HG03135 (cell line): ENCODE results near the gene CENPT.
"Not testable (repeated sequence)": the region's sequence is repeated elsewhere in the genome, so short reads cannot be mapped to it uniquely, and the experiment has no call there.

ENCODE experiments used
- ATAC-seq: cut with Tn5 transposase; IDR thresholded peaks from one replicate; pipeline ENCODE4 v1.9.1; 2021; ENCODE audit warnings: mild to moderate bottlenecking, moderate library complexity; ENCODE audit not compliant: unreplicated experiment

CENPT gene

DNA sequence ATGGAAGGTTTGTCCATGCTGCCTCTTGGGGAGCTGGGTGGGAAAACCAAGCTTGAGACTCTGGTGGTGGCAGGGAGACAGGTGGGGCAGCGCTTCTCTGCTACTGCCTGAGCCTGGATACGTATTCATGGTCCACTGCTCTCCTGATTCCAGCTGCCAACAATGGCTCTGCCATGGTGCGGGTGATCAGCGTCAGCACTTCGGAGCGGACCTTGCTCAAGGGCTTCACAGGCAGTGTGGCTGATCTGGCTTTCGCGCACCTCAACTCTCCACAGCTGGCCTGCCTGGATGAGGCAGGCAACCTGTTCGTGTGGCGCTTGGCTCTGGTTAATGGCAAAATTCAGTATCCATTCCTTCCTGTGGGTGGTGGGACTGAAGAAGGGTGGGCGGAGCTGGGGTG, 29.6 kb upstream of the CENPT start:
- no peak for ATAC-seq

DNA sequence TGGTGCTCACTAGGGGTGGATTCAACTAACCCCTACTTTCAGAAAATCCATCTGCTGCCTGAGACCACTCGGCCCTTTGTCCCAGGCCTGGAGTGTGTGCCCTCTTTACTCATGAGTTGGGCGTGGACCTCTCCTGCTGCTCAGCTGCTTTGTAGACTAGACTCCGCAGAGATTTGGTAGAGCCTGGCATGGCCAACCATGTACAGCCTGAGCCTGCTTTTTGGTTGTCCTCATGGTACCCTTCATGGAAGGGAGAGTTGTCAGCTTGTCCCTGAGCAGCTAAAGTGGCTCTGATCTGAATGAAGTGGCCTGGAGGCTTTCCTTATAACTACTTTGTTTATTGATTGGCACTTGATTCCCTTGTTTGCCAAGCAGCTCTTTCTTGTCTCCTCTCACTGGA, 26.9 kb upstream of the CENPT start:
- ATAC-seq, result no peak

DNA sequence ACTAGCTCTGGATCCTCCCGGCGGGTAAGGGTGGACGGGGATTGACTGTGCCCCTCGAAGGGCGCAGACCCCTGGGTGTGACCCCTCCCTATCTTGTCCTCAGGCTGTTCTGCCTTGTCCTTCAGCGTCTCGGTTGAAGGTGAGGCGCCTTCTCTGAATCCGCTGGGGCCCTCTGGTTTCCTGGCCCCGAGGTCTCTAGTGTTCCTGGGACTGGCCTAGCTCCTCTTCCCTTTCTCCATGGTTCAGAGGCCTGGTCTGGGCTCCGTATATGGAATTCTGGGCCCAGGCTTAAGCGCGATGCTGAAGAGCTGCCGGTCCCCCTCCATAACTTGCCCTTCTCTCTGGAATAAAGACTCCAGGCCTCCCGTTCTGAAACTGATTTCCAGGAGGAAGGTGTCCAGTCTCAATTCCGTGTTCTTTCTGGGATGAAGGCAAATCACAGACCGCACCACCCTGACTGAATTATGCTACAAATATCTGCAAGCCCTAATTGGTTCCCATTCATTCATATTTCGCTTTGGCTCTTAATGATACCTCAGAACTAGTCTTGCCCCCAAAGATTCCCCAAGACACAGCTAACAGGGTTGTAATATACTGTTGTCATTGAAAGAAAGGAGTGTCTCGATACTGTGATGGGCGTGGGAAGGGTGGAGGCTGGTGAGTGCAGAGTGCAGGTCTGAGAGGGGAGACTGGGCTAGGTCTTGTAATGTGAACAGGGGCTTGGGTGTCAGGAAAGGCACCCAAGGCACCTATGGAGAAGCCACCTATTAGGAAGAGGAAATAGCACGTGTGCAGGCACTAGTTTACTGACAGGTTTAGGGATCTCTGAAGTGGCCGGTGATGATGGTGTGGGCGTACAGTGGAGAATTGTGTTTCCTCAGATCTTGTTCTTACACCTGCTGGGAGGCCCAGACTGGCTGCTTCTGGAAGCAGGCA, 26.2 kb upstream of the CENPT start:
- ATAC-seq, result peak; percentile 20

DNA sequence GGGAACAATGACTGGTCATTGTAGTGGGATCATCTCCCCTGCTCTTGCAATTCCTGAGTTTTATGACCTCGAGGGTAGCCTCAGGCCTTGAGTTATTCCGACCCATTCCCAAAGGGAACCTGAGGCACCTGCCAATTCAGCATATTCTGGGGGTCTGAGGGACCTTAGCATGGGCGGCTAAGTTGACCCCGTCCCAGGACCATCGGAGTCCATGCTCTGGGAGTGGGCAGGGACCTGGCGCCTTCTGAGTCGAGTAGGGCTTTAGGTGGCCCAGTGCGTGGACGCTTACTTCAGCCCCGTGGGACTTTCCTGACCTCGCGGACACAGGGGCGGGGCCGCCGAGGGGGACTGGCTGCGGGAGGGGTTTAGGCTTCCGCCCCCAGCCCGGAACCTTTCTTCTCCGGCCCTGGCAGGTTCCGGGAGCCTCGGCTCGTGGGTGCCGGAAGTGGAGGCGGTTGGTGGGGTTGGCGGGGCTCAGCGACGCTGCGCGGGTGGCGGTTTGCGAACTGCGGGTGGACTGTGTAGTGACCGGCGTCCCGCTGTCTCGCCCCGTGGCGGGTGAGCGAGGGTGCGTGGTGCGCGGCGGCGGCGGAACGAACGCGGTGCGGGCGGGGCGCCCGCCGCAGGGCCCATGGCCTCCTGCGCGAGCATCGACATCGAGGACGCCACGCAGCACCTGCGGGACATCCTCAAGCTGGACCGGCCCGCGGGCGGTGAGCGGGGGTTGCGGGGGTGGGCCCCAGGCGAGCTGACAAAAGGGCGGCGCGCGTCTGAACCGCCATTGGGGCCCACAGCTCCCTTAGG, 25.3 kb upstream of the CENPT start, which contains the start of gene EDC4:
Gene EDC4 (plus strand): TSS at position 422 of the 804 bp plus-strand sequence. CDS start 210 bp downstream, at position 632.
- ATAC-seq, result peak; percentile 79

DNA sequence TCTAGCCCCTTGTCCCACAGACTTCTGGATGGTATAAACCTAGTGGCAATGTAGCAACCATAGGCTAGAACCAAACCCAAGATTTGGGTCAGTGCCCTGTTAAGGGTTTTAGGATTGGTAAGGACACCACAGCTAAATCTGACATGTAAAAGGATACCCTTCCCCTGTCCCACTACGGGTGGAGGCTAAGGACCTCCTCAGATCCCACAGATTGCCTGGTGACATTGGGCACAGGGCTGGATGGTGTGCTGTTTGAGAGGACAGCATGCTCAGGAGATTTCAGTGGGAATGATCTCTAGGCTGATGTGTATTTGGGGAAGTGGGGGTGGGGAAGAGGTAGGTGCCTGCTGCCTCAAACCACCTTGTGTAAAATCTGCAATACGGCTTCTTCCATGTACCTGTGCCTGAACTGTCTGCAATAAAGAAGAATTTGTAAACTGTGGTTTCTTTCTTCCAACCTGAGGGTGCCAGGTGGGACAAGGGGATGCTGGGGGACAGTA, 24.7 kb upstream of the CENPT start:
- ATAC-seq, result no peak

DNA sequence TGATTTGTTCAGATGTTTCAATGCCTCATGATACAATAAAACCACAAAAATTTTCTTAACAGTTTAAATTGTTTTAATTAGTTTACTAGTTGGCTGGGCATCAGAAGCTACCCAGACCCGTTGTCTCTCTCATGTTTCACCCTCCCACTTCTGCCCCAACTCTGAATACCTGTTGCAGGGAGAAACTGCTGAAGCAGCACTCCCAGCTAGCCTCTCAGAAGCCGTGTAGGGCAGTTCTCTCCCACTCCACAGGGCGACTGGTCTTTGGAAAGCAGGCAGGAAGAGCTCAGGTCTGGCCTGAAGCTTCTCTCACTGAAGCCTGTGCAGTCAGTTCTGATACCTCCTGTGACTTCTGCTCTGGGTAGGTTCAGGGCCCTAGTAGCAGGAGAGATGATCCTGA, 23.8 kb upstream of the CENPT start:
- no peak for ATAC-seq

DNA sequence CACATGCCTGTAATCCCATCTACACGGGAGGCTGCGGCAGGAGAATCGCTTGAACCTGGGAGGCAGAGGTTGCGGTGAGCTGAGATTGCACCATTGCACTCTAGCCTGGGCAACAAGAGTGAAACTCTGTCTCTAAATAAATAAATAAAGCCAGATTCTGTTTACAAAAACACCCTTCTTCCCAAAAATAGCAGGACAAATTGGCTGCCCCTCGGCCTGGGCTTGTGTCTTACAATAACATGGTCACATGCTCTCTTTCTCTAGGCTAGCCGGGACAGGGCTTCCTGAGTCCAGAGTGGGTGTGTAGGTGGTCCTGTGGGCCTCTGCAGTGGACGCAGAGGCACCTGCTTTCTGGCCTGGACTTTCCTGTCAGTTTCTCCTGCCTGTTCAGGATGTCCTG, 22.2 kb upstream of the CENPT start:
- no peak for ATAC-seq

DNA sequence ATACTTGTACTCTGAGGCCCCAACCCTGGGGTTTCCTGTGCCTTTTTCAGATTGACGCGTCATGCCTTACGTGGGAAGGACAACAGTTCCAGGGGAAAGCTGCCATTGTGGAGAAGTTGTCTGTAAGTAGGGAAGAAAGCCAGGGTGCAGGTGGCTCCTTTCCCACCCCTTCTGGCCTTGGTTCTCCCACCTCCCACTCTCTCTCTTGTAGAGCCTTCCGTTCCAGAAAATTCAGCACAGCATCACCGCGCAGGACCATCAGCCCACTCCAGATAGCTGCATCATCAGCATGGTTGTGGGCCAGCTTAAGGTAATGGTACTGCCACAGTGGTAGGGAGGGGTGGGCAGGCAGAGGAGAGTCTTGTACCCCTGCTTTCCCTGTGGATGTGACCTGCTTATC, 20.8 kb upstream of the CENPT start:
- ATAC-seq, result no peak

DNA sequence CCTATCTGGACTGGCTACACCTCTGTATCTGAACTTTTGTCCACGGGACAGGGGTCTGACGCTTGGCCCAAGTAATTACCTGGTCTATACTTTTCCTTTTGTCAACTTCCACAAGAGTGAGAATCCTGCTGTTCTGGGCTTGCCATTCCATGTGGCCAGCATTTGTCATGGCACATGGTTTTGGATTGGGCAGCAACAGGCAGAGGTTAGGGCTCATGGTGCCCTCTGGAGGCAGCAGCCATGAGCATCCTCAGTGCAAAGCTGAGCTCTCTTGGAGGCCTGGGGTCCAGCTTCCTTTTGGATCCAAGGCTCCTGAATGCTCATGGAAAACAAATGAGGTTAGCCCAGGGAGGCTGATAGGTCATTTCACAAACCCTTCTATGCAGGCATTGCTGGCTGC, 17.8 kb upstream of the CENPT start:
- ATAC-seq, result no peak

DNA sequence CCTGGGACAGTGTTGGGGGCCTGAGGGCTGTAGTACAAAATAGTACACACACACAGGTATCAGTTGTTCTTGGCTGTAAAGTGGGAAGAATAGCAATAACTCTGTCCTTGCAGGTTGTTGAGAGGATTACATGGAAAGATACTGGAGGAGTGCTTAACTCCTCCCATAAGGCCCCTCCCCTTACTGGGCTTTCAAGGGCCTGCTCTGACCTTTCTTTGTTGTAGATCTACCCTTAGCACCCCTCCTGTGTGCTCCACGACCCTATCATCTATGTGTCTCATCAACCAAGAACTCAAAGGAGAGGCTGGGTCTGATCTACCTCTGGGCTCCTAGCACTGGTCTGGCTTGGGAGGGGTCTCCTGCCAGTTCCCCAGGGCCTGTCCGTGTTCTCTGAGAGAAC, 17.1 kb upstream of the CENPT start:
- ATAC-seq, result no peak

DNA sequence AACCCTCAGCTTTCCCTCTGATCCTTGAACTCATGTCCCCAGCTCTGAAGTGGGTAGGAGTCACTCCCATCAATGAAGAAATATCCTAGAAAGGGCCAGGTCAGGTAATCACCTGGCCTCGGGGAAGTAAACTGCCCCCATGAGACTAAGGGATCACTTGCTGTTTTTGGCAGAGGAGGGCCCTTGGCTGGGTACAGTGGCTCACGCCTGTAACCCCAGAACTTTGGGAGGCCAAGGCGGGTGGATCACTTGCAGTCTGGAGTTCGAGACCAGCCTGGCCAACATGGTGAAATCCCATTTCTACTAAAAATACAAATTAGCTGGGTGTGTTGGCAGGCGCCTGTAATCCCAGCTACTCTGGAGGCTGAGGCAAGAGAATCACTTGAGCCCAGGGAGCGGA, 16.6 kb upstream of the CENPT start:
- ATAC-seq, result not testable (repeated sequence)

DNA sequence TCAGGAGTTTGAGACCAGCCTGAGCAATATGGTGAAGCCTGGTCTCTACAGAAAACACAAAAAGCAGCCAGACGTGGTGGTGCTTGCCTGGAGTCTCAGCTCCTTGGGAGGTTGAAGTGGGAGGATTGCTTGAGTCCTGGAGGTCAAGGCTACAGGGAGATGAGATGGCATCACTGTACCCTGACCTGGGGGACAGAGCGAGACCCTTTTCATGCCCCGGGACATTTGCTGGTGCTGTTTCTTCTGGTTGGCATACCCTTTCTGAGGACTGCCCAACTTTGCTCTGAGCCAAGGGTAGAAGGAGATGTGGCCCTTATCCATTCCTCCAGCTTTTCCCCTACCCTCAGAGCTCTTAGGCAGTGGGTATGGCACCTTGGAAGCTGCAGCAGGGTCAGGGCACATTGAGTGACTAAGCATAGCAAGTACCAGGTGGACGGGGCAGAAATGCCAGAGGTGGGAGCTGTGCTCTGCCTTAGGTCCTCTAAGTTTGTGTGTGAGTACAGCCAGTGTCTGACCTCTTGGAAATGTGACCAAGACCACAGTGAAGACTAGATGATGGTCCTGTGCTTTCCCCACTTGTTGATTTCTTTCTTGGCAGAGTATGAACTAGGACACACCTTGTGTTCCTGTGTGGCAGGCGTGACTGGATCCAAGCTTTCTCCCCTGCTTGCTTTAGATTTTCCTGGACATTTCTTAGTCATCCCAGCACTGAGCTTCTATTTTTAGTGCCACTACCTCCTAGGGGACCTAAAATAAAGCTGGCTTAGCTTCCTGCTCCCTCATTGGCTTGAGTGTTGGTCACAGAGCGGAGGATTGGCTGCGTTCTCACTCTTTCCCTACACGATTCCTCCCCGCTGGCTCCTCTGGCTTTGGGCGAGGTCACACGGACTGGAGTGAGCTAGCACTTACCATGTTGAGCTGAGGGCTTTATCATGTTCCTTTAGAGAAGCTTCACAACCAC, 15.4 kb upstream of the CENPT start:
- no peak for ATAC-seq

DNA sequence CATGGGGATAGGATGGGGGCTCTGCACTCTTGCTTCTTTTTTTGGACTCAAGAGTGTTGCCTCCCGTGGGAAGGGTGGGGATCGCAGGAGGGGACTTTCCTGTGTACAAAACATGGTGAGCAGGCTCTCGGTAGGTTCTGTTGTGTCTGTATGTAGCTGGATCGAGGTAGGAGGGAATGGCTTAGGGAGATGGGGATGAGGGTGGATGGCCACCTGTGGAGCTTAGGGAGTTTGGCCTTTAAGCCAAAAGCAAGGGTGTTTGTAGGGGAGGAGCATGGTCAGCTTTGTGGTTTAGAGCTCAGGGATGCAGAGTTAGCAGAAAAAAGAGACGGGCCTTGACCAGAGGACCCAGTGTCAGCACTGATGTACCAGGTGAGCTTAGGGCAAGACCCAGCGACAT, 14.4 kb upstream of the CENPT start:
- ATAC-seq, result no peak

DNA sequence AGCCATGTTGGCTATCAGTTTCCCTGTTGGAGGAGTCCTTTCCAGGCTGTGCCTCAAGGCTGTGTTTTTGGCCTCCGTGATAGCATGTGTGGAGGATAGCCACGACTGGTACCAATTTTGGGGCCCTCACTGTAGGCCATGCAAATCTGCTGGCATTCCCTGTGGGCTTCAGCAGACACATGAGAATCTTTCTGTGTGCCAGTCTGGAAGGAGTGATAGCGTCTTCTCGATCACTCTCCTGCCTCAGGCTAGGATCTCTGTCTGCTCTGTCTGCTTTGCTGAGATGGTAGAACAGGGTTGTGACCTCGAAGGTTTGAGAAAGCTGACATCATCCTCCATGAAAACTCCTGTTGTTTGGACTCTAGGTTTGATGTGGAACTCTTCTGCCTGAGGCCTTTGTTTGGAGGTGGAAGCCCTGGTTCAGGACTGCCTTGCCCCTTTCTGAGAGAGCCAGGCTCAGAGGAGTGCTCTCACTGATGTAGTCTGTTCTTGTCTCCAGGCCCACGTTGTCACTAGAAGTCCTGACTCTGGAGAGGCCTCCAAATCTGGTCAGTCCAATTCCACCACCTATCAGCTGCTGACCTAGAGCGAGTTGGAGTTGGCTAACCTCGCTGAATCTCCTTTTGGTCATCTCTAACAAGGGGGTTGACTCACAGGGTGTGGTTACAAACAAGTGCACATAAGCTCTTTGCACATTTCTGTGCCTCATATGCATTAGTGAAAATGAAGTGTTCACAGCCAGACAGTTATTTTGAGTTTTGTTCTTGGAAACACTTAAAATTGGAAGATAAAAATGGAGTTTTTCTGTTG, 13.3 kb upstream of the CENPT start:
- no peak for ATAC-seq

DNA sequence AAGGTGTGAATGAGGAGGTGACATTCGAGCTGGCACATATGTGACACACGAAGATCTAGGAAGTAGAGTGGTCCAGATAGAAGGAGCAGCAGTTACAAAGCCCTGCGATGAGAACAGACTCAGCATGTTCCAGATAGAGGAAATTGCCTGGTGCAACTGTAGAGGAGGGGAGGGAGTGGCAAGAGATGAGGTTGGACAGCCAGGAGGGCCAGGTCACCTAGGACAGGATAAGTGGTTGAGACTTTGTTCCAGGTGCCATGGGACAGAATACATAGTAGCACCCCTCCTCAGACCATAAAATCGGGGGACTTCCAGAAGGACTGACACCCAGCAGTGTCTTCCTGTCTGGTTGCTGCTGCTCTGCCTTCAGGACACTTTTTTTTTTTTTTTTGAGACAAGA, 11.0 kb upstream of the CENPT start:
- ATAC-seq, result no peak

DNA sequence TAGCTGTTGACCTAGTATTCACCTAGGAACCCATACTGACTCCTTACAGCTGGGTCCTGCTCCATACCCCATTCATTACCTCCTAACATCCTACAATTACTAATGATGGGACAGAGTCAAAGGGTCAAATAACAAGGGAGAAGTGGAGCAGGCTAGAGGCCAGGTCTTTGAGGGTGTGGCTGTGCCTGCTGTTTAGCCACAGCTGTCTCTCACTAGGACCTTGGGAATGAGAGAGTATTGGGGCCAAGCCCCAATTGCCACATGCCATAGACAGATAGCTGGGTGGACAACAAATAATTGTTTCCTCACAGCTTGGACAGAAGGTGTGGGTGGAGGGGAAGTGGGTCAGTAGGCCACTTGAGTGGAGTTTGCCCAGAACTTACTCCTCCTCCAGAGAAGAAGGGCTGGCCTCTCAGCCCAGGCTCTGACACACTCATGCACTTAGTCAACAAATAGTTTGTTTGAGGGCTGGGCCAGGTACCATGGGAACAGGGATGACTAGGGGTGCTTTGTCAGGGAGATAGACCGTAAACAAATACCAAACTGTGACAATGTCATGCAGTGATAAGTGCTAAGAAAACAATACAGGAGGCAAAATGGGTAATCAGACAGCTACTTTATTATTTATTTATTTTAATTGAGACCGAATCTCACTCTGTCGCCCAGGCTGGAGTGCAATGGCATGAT, 10.2 kb upstream of the CENPT start:
- ATAC-seq, result no peak

DNA sequence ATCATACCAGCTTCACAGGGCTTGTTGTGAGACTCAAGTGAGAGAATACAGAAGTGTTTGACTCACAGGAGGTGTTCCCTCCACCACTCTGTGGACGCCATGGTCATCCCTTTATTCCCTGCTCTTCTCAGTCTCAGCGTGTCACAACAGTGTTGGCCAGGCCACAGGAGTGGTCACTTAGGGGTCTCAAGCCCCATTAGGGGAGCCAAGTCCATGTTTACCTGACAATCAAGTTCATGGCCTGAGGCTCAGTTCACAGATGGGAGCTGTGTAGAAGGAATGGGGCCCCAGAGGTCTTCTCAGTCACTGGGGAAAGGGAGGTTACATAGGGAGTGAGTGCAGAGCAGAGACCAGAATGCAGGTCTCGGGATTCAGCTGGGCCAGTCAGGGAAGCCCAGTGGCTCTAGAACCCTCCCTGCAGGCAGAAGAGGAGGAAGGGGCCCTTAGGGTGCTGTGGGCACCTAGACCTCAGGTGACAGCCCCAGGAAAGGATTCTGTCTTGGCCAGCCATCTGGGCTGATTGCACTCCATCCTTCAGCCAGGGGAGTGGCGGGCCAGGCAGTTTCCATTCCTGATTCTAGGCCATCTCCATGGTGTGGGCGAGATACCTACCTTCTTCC, 9.5 kb upstream of the CENPT start:
- no peak for ATAC-seq

DNA sequence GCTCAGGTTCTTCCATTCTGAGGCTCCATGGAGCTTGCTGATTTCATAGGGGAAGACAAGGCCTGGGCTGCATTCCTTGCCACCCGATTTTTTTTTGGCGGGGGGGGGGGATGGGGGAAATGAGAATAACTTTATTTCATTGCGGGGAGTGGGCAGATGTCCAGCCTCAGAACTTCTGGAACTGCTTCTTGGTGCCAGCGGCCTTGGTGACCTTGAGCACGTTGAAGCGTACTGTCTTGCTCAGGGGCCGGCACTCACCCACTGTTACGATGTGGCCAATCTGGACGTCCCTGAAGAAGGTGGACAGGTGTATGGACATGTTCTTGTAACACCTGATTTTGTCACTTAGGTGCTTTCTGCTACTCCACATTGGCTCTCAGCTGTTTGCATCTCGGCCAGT, 8.3 kb upstream of the CENPT start:
- no peak for ATAC-seq

DNA sequence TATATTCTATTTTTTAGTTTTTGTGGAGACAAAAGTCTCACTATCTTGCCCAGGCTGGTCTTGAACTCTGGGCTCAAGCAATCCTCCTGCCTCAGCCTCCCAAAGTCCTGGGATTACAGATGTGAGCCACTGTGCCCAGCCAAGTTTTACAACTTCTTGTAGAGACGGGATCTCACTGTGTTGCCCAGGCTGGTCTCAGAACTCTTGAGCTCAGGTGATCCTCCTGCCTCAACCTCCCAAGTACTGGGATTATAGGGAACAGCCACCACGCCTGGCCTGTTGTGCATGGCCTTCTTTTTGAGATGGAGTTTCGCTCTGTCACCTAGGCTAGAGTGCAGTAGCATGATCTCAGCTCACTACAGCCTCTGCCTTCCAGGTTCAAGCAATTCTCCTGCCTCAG, 6.2 kb upstream of the CENPT start:
- ATAC-seq, result no peak
